ENCODE data around the gene SLITRK4.

SLITRK4 gene

GRCh38 chrX:143635915-143636314 lies at the start of gene SLITRK4:
TSS of gene SLITRK4 (minus strand) at chrX:143636101. CDS start at chrX:143631108, 4,993 bp downstream.
- DNase-seq: no peak

DNA sequence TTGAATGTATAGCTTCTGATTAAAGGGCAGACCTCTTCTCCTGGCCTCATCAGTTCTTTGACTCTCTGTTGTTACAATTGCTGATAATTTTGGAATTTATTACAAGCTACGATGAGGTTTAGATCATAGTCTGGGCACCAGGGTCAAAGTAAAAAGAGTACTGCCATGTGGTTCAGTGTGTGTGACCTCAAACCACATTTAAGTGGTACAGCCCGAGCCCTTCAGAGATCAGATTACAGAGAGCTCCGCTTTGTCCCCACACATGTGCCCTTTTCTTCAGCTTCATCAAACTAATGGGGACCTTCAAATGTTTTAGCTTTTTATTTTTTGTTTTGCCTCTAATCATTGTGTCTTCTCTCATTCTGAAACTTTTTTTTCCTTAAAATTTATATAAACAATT lies 47.6 kb upstream of the SLITRK4 start:
- DNase-seq: no peak

DNA sequence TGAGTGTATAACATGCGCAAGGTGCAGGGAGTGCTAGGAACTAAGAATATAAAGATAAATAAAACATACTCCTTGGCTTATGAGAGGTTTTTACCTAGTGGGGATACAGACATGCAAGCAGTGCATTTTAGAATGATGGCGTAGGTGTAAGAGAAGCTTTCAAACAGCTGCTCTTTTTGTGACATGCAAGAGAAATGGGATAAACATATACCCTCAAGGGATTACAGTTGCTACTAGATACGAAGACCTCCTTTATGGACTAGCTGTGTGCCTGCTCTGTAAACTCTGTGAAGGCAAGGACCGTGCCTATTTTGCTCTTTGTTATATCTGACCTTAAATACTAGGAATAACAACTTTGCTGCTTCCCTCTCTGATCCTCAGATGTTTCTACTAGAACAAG lies 39.0 kb upstream of the SLITRK4 start:
- no peak for DNase-seq

DNA sequence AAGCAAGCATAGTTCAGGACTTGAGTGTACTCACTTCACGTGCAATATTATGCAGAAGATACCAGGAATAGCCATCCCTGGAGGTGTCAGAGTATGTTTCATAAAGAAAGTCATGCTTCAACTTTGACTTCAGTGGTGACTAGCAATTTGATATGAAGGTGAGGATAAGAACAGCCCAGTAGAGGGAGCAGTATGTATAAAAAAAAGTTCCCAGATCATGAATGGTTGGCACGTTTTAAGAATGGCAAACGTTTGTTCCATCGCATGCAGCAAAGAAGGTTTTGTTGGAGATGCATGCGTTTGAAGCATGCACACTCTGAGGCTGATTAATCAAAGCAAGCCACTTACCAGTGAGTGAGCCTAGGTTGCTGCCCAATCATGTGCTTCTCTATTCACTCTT lies 33.5 kb upstream of the SLITRK4 start:
- no peak for DNase-seq

DNA sequence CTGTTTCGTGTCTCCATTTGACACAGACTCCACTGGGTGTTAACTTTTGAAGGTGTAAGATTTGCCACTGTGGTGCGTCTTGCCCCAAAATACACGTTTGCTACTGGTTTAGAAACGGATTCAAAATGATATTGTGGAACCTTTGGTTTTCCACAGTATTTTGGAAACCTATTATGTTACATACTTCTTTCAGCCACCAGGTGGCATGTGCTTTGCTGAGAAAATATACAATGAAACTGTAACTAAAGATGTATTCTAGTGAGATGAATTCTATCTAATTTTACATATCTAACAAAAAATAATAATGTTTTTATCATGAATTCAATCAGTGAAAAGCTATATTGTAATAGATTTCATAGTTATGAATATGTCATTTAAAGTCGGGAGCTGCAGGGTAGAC lies 28.4 kb upstream of the SLITRK4 start:
- DNase-seq: no peak

- DNase-seq: no peak
Measured at GRCh38 chrX:143663755-143664154, 27.9 kb upstream of the SLITRK4 start.

- DNase-seq: no peak
Measured at GRCh38 chrX:143661286-143661685, 25.4 kb upstream of the SLITRK4 start.

DNA sequence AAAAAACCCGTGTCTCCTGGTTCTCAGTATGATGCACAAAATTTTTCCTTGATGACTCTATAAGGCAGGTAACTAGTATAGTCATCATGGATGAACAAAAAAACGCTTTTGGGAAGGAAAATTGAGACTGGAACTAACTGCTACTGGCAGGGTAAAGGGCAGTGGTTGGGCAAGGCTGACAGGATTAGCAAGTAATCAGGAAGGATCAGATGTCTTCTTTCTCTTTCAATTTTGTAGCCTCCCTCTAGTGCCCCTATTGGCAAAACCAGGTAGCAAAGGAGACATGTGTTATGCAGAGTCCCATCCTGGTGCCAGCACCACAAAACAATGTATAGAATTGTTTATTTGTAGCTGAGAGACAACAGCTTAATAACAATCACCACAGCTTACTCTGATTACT lies 12.8 kb upstream of the SLITRK4 start:
- no peak for DNase-seq

DNA sequence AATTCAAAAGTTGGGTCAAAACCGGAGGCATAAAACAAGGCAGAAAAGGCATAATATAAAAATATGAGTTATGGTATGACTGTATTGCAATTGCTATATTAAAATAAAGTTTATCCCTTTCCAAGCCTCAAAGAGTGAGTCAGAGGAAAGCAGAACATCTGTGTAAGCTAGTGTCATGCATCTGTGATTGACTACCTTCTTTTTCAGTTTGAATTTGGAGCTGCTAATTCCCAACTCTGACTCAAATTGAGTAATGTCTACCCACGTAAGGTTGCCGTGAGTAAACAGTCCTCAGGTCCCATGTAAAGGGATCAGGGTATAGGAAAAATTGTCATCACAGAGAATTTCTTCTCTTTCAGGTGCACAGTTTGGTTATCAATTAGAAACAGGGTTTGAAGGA lies 6.5 kb upstream of the SLITRK4 start:
- no peak for DNase-seq

- no peak for DNase-seq
Measured at GRCh38 chrX:143636831-143637230, 930 bp upstream of the SLITRK4 start.

DNA sequence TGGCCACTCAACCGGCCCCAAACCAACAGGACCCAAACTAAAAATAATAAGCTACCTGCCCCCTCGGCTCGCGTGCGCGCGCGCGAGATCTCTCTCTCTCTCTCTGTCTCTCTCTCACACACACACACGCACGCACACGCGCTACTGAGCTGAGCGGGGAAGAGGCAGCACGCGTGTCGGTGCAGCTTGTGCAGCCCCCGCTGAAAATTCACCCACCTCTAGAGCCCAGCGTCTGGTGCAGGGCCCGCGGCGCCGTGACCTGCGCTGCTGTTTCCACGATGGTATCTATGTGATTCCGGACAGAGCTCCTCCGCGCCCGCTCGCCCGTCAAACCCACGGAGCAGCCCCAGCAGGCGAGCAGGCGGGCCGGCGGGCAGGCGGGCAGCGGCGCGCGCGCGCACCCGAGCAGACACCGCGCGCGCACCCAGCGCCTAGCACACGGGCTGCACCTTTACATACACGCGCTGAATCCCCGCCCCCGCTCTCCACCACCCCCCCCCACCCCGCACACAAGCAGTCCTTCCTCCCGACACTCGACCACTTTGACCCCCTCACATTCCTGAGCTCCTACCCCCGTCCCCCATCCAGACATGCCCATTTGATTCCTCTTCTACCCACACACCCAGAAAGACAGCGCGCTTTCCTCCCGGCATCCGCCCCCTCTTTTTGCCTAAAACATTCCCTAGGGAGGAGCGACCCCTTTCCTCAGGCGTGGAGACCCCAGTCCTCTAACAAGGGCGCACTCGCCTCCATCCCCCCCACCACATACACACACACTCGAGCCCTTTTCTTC lies 1.0 kb downstream of the SLITRK4 start:
- DNase-seq: no peak

- no peak for DNase-seq
Measured at GRCh38 chrX:143634309-143634662, 1.6 kb downstream of the SLITRK4 start.

DNA sequence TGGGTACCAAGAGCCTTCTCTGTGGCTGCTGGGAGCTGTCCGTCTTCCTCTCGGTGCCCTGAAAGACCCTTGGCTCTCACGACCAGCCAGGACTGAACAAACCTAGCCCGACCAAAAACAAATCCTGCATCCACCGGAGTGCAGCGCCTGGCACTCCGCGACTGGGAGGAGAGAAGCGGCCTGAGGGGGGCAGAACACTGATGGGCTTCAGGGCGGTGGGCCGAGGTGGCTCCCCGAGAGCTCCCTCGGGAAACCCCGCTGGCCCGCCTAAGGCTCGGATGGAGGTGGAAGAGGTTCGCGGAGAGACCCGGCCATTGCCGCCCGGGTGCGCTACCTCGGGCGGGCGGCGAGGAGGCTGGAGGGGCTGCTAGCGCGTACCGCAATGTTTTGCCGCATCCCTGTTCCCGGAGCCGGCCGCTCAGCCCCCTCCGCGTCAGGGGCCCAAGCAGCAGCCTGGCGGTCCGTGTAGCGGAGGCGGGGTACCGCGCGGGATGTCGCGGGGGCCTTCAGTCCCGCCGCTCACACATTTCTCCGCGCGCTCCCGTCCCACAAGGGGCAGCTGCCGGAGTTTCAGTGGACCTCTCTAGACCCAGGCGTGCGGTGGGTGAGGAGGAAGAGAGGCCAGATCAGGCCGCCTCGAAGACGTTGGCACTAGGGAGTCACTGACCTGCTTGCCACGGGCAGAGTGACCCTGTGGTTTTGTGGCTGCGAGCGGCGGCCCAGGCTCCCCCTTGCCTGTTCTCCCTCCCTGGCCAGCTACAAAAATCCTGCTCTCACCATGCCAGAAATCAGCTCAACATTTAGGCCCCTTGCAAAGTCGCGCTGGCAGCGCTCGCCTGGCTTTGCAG lies 2.2 kb downstream of the SLITRK4 start:
- DNase-seq: no peak

- DNase-seq: no peak
Measured at GRCh38 chrX:143632625-143633410, 3.1 kb downstream of the SLITRK4 start.

DNA sequence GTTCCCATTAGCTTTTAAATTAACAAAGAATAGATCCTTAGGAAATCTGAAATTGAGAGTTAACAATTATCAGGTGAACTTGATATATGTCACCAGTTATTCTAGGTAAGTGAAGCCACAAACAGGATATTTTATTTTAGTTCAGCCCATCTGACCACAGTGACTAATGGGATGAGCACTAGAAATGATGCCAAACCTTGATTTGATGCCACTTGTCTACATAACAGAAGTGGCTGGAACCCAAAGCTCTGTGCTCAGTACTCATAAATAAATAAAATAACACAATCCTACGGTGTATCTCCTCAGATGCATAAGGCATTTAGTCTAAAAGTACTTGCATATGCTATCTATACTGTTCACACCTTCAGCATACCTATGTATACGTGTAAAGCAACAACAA lies 12.2 kb downstream of the SLITRK4 start:
- DNase-seq: no peak

GRCh38 chrX:143621276-143621675 lies 14.6 kb downstream of the SLITRK4 start:
- DNase-seq: no peak

DNA sequence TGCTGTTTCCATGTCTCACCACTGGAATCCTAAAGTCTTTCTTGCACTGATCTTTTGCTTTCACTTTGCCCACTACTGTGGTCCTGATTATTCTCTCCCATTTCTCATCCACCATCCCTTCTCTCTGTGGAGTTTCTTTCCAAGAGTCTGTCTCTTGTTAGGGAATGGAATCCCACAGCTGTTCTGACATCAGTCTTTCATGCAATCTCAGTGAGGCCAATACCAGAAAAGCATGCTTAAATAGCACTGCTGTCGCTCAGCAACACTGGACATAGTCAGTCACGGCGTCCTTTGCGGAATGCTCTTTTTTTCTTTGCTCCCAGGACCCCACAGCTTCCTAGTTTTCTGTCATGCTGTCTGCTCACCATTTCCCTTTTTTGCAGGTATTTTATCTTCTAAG lies 20.1 kb downstream of the SLITRK4 start:
- DNase-seq: no peak

DNA sequence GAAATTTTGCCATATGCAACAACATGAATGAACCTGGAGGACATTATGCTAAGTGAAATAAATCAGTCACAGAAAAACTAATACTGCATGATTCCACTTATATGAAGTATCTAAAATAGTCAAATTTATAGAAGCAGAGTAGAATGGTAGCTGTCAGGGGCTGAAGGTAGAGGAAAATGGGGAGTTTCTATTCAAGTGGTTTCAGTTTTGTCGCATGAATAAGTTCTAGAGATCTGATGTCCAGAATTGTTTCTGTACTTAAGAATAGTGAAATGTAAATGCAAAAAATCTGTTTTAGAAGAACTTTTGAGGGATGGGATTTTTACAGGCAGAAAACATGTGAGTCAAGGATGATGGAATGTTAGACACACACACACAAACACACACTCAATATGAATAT lies 34.1 kb downstream of the SLITRK4 start:
- DNase-seq: no peak

- no peak for DNase-seq
Measured at GRCh38 chrX:143581240-143581639, 54.7 kb downstream of the SLITRK4 start.

- DNase-seq: no peak
Measured at GRCh38 chrX:143580266-143580665, 55.6 kb downstream of the SLITRK4 start.
